A549 (cell line): Measurements from ENCODE around the gene ESR2. TPM values are rescaled to one million over a fixed set of nuclear protein-coding genes. Genes with fewer than 3 reads are reported as not detected.

Experiments
- ATAC-seq, 2 experiments: fragments of 200-7000 bp in 1 of 2; fragments of >200 bp in 1 of 2; cut with Nextera tagmentation in 1 of 2; cut with Tn5 transposase in 1 of 2; 3 replicates each; pipeline versions ENCODE4 v1.8.0 to v1.9.1; 2018 to 2020; ENCODE audit warnings: mild to moderate bottlenecking in 1 of 2, moderate library complexity in 1 of 2
- CTCF ChIA-PET: fragments of 300-600 bp; sonication (Branson Sonifier 250); formaldehyde crosslinking; extraction: SDS; loops from one replicate; lab custom pipeline; 2021; ENCODE audit warnings: antibody characterized with exemption, inconsistent platforms; lab: Yijun Ruan, JAX
- POLR2A ChIA-PET: fragments of 350-600 bp; formaldehyde crosslinking; extraction: SDS; loops from one replicate; lab custom pipeline; 2021; ENCODE audit warnings: antibody characterized with exemption, inconsistent platforms; lab: Yijun Ruan, JAX
- DNase-seq, 2 experiments: peaks; one replicate each; pipeline versions ENCODE4 v3.0.0 to v3.0.0-alpha.2; 2011 to 2016; ENCODE audit warnings: low read depth in 1 of 2, low spot score in 1 of 2
- FAIRE-seq: peaks from 2 replicates; lab custom pipeline; 2011; peaks lifted over from hg19 to GRCh38; lab: Jason Lieb, UNC
- H3K27ac ChIP-seq, 2 experiments: fragments of >200 bp; sonication (Bioruptor Twin); formaldehyde crosslinking; 3 replicates each; pipeline ENCODE4 v1.5.1; 2016 to 2017
- H3K4me1 ChIP-seq: fragments of >200 bp; sonication (Bioruptor Twin); formaldehyde crosslinking; 3 replicates; pipeline ENCODE4 v1.6.1; 2016
- H3K4me2 ChIP-seq: fragments of >200 bp; sonication (Bioruptor Twin); formaldehyde crosslinking; 3 replicates; pipeline ENCODE4 v1.6.1; 2016
- H3K4me3 ChIP-seq: fragments of >200 bp; sonication (Bioruptor Twin); formaldehyde crosslinking; 3 replicates; pipeline ENCODE4 v1.5.1; 2016
- H3K9me3 ChIP-seq: fragments of >200 bp; sonication (Bioruptor Twin); formaldehyde crosslinking; 3 replicates; pipeline ENCODE4 v1.6.1; 2016
- BHLHE40 ChIP-seq: IDR thresholded peaks from 2 replicates; pipeline ENCODE4 v1.6.1; 2012; ENCODE audit warnings: low read depth, low read length, inconsistent platforms
- CBX2 ChIP-seq: fragments of 200-600 bp; sonication (generic); IDR thresholded peaks from 2 replicates; pipeline ENCODE4 v1.6.1; 2016; ENCODE audit warnings: low read depth, mild to moderate bottlenecking, borderline replicate concordance
- CEBPB ChIP-seq, 2 experiments: fragments of >200 bp in 1 of 2; sonication (Bioruptor Twin) in 1 of 2; formaldehyde crosslinking in 1 of 2; IDR thresholded peaks; 2 replicates each; pipeline ENCODE4 v1.6.1; 2012 to 2016
- CHD4 ChIP-seq: fragments of 200-600 bp; sonication (generic); IDR thresholded peaks from 2 replicates; pipeline ENCODE4 v1.6.1; 2016; ENCODE audit warnings: antibody characterized with exemption, mild to moderate bottlenecking, borderline replicate concordance
- EP300 ChIP-seq, 2 experiments: fragments of >200 bp; sonication (Bioruptor Twin); formaldehyde crosslinking; IDR thresholded peaks; 2 replicates in 1 of 2; 3 replicates in 1 of 2; pipeline ENCODE4 v1.6.1; 2016 to 2017
- FOSL2 ChIP-seq, 2 experiments: fragments of 450-650 bp in 1 of 2; fragments of >200 bp in 1 of 2; sonication (Bioruptor Twin) in 1 of 2; formaldehyde crosslinking; IDR thresholded peaks; 2 replicates each; pipeline versions ENCODE4 v1.5.0 to v1.6.1; 2016 to 2020; ENCODE audit warnings: mild to moderate bottlenecking in 1 of 2, moderate library complexity in 1 of 2
- GATA3 ChIP-seq: IDR thresholded peaks from 2 replicates; pipeline ENCODE4 v1.6.1; 2012; ENCODE audit warnings: borderline replicate concordance
- HDAC2 ChIP-seq: fragments of 200-600 bp; sonication (generic); IDR thresholded peaks from 2 replicates; pipeline ENCODE4 v1.6.1; 2016
- HES2 ChIP-seq: fragments of >200 bp; sonication (Bioruptor Twin); formaldehyde crosslinking; IDR thresholded peaks from 2 replicates; pipeline ENCODE4 v1.6.1; 2016
- HEYL ChIP-seq: fragments of 250-450 bp; sonication (Bioruptor Pico); IDR thresholded peaks from 2 replicates; pipeline ENCODE4 v1.8.0; 2021; ENCODE audit warnings: mild to moderate bottlenecking, moderate library complexity
- HOXB13 ChIP-seq: fragments of 250-450 bp; sonication (Bioruptor Pico); IDR thresholded peaks from 2 replicates; pipeline ENCODE4 v1.5.0; 2020; ENCODE audit warnings: low read depth, mild to moderate bottlenecking, moderate library complexity
- HOXB5 ChIP-seq: fragments of 250-450 bp; sonication (Bioruptor Pico); IDR thresholded peaks from 2 replicates; pipeline ENCODE4 v1.5.0; 2020; ENCODE audit warnings: mild to moderate bottlenecking, moderate library complexity
- JUN ChIP-seq, 2 experiments: fragments of >200 bp; sonication (Bioruptor Twin); formaldehyde crosslinking; IDR thresholded peaks; 2 replicates in 1 of 2; 3 replicates in 1 of 2; pipeline ENCODE4 v1.6.1; 2016 to 2017
- JUNB ChIP-seq: fragments of >200 bp; sonication (Bioruptor Twin); formaldehyde crosslinking; IDR thresholded peaks from 2 replicates; pipeline ENCODE4 v1.6.1; 2016
- MAFK ChIP-seq: fragments of 450-650 bp; IDR thresholded peaks from 2 replicates; pipeline ENCODE4 v1.6.1; 2014; ENCODE audit not compliant: partially characterized antibody
- MYC ChIP-seq: IDR thresholded peaks from 2 replicates; pipeline ENCODE4 v1.6.1; 2012; ENCODE audit warnings: mild to moderate bottlenecking, inconsistent platforms, low read length, improper control_type of control experiment, borderline replicate concordance
- PBX3 ChIP-seq: IDR thresholded peaks from 2 replicates; pipeline ENCODE4 v1.6.1; 2012
- PHF8 ChIP-seq: fragments of 200-600 bp; sonication (generic); IDR thresholded peaks from 2 replicates; pipeline ENCODE4 v1.6.1; 2016; ENCODE audit warnings: low read depth, mild to moderate bottlenecking, antibody characterized with exemption, moderate library complexity, borderline replicate concordance
- RCOR1 ChIP-seq: fragments of 150-350 bp; IDR thresholded peaks from 2 replicates; pipeline ENCODE4 v1.6.1; 2014; ENCODE audit warnings: antibody characterized with exemption, low read length, low read depth
- SMC3 ChIP-seq: fragments of >200 bp; sonication (Bioruptor Twin); formaldehyde crosslinking; IDR thresholded peaks from 3 replicates; pipeline ENCODE4 v1.6.1; 2018; ENCODE audit warnings: inconsistent platforms
- SREBF2 ChIP-seq: fragments of 450-650 bp; IDR thresholded peaks from 2 replicates; pipeline ENCODE4 v1.6.1; 2014; ENCODE audit warnings: mild to moderate bottlenecking, moderate library complexity
- WGBS: methylation state at CpG from one replicate; pipeline ENCODE4 v1.1.6; 2017; ENCODE audit errors: missing lambda C conversion rate; 5-methylcytosine and 5-hydroxymethylcytosine counted together
- polyA plus RNA-seq, 4 experiments: library from polyadenylated mRNA; depleted of rRNA in 3 of 4; stranded (reverse); fragments of >200 nt; fragmentation: RNase III in 1 of 4; extraction: RNeasy Plus Mini Kit Qiagen cat#74134 plus additional on column Dnase treatment in 1 of 4; gene quantifications; 2 replicates in 3 of 4; 3 replicates in 1 of 4; pipeline ENCODE4 v1.2.3, GENCODE V29; 2011 to 2017
- TF ChIP-seq, protein P1 (sequence below): fragments of 250-450 bp; sonication (Bioruptor Pico); IDR thresholded peaks from 2 replicates; pipeline ENCODE4 v1.5.0; 2020; ENCODE audit warnings: low read depth, mild to moderate bottlenecking, moderate library complexity
- TF ChIP-seq, protein P2 (sequence below): fragments of 450-650 bp; IDR thresholded peaks from 2 replicates; pipeline ENCODE4 v1.6.1; 2014; ENCODE audit warnings: antibody characterized with exemption

Gene ESR2
- polyA plus RNA-seq, 2 of the 4 experiments (the other 2 are of a cell fraction) = 0.05 to 0.06 TPM

GRCh38 chr14:64149921-64150320 lies 144.2 kb downstream of the ESR2 start:
- CTCF ChIA-PET = interaction anchor here (0.7 to 1.6 kb wide), 2 partner anchors 11 to 241 kb away, joined by 3 read pairs; no protein-coding TSS in a partner anchor
- TF ChIP-seq PHF8 = no peak
- TF ChIP-seq SREBF2 = no peak
- TF ChIP-seq CEBPB (IDR thresholded peaks at IDR 0.05) = no peak
- no peak for TF ChIP-seq JUNB
- TF ChIP-seq PBX3 = no peak
- TF ChIP-seq MYC = no peak
- no peak for TF ChIP-seq HOXB5 (CRISPR knock-in tag)
- no peak for TF ChIP-seq BHLHE40
- TF ChIP-seq, protein P1, sequence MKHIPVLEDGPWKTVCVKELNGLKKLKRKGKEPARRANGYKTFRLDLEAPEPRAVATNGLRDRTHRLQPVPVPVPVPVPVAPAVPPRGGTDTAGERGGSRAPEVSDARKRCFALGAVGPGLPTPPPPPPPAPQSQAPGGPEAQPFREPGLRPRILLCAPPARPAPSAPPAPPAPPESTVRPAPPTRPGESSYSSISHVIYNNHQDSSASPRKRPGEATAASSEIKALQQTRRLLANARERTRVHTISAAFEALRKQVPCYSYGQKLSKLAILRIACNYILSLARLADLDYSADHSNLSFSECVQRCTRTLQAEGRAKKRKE = no peak
- no peak for TF ChIP-seq MAFK
- no peak for TF ChIP-seq RCOR1
- TF ChIP-seq JUN (IDR thresholded peaks at IDR 0.05) = no peak
- no peak for TF ChIP-seq HES2
- no peak for TF ChIP-seq CBX2
- TF ChIP-seq, protein P2, sequence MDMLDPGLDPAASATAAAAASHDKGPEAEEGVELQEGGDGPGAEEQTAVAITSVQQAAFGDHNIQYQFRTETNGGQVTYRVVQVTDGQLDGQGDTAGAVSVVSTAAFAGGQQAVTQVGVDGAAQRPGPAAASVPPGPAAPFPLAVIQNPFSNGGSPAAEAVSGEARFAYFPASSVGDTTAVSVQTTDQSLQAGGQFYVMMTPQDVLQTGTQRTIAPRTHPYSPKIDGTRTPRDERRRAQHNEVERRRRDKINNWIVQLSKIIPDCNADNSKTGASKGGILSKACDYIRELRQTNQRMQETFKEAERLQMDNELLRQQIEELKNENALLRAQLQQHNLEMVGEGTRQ = no peak
- TF ChIP-seq CHD4 = no peak
- TF ChIP-seq GATA3 = no peak
- TF ChIP-seq HOXB13 = no peak
- Histone ChIP-seq H3K4me1 (no peaks in the 10 kb centered on the region), H3K4me2 (no peak overlapping the region), H3K4me3 (no peak overlapping the region), H3K27ac (no peak overlapping the region), H3K9me3 (no peaks in the 10 kb centered on the region)
- ATAC-seq (no peak), DNase-seq (no peak), FAIRE-seq (no peak)
- 85% methylated on average over 8 of the region's 8 CpGs for WGBS
- POLR2A ChIA-PET = interaction anchor here (0.6 kb wide), 1 partner anchor 89 kb away, joined by 3 read pairs; no protein-coding TSS in a partner anchor

- FAIRE-seq (no peak), ATAC-seq (no peak), DNase-seq (no peak)
- TF ChIP-seq GATA3 (no peak), HEYL (CRISPR knock-in tag) (no peak), SREBF2 (no peak), CHD4 (no peak), RCOR1 (no peak), SMC3 (no peak), EP300 (IDR thresholded peaks at IDR 0.05) (no peak), HDAC2 (no peak), FOSL2 (IDR thresholded peaks at IDR 0.05) (no peak), FOSL2 (CRISPR knock-in tag; IDR thresholded peaks at IDR 0.05) (no peak)
- Histone ChIP-seq H3K4me3 (no peak overlapping the region), H3K9me3 (no peaks in the 10 kb centered on the region), H3K4me1 (no peaks in the 10 kb centered on the region), H3K27ac (no peak overlapping the region), H3K4me2 (no peak overlapping the region)
- WGBS = 93% methylated on average over 7 of the region's 7 CpGs
- CTCF ChIA-PET = no interaction called here
- POLR2A ChIA-PET = no interaction called here
These were observed 146.9 kb downstream of the ESR2 start for GRCh38 chr14:64147126-64147790.
